HL-60 (cell line): ENCODE results near the gene TUBAL3.

Source experiments
- DNase-seq, 2 experiments: peaks; one replicate each; pipeline ENCODE4 v3.0.0-alpha.2; 2010 to 2020; ENCODE audit warnings: low read depth in 1 of 2, low spot score in 1 of 2
- H3K27ac ChIP-seq: fragments of 250-450 bp; sonication (Bioruptor Pico); replicated peaks from 2 replicates; pipeline ENCODE4 v1.5.1; 2020; ENCODE audit warnings: mild to moderate bottlenecking, moderate library complexity
- H3K27me3 ChIP-seq: fragments of 250-450 bp; sonication (Bioruptor Pico); 2 replicates; pipeline ENCODE4 v1.5.1; 2021; ENCODE audit warnings: mild to moderate bottlenecking, moderate library complexity; ENCODE audit not compliant: insufficient read depth, poor library complexity, severe bottlenecking
- H3K4me3 ChIP-seq: replicated peaks from 2 replicates; pipeline ENCODE4 v1.5.1; 2011; ENCODE audit warnings: mild to moderate bottlenecking, control low read depth, low read length; ENCODE audit not compliant: insufficient read depth
- CTCF ChIP-seq: IDR thresholded peaks from one replicate; pipeline ENCODE4 v1.5.1; 2011; ENCODE audit warnings: low read length, control low read depth, inconsistent platforms; ENCODE audit not compliant: insufficient read depth
- GABPA ChIP-seq: IDR thresholded peaks from 2 replicates; pipeline ENCODE4 v1.6.1; 2012; ENCODE audit warnings: low read depth
- POLR2AphosphoS5 ChIP-seq: IDR thresholded peaks from 2 replicates; pipeline ENCODE4 v1.6.1; 2012; ENCODE audit warnings: low read depth
- REST ChIP-seq: IDR thresholded peaks from 2 replicates; pipeline ENCODE4 v1.6.1; 2012; ENCODE audit warnings: low read depth; ENCODE audit not compliant: insufficient replicate concordance
- SPI1 ChIP-seq: IDR thresholded peaks from 2 replicates; pipeline ENCODE4 v1.6.1; 2012; ENCODE audit warnings: low read depth, mild to moderate bottlenecking, borderline replicate concordance

TUBAL3 gene

DNA sequence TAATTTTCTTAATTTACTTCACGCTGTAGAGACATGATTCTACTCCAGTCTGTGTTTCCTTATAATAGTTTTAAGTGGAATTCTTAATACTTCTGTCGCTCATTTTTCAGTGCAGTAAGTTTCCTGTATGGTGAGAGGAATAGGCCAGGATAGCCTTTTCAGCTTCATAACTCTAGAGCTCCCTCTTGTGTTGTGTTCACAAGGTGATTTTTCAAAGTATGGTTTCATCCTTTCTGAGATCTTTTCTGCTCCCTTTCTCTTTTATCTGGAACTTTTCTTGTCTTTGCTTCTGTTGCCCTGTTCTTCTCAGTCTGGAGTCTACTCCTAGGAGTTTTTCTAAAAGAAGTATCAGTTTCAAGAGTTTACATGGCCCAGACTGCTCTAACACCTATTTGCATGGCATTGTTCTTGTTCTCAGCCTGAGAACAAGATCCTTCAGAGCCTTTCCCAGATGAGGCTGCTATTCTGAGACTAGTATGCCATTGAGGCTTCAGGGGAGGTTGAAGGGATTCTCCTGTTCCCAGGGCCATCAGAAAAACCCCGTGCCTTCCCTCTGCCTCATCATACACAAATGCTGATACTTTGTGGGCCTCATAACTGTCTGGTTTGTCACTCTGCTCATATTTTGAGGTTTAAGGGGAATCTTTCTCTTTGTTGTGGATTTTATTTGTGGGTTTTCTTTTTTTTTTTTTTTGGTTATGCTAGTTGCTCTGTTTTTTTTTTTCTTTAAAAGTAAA lies 29.6 kb upstream of the TUBAL3 start:
- TF ChIP-seq POLR2AphosphoS5 (no peak), REST (no peak), SPI1 (no peak), CTCF (peak; percentile 3)
- Histone ChIP-seq H3K4me3 (no peak overlapping the region), H3K27me3 (no peaks in the 10 kb centered on the region), H3K27ac (no peak overlapping the region)
- peak in 1 of 2 experiments; percentile 2 for DNase-seq

- TF ChIP-seq POLR2AphosphoS5 (no peak), GABPA (no peak), REST (no peak), SPI1 (no peak), CTCF (no peak)
- Histone ChIP-seq H3K27ac (no peak overlapping the region), H3K4me3 (no peak overlapping the region), H3K27me3 (no peaks in the 10 kb centered on the region)
- DNase-seq, result no peak
Measured at GRCh38 chr10:5433182-5433581, 28.6 kb upstream of the TUBAL3 start.

- no peak overlapping the region for H3K27ac ChIP-seq
- no peak overlapping the region for H3K4me3 ChIP-seq
- TF ChIP-seq SPI1, result no peak
- TF ChIP-seq REST, result no peak
- H3K27me3 ChIP-seq, result no peaks in the 10 kb centered on the region
- DNase-seq, result no peak
Measured at GRCh38 chr10:5428133-5428532, 23.5 kb upstream of the TUBAL3 start.
